HG03520 (cell line): ENCODE results near the gene SELENOP.
"Not testable (repeated sequence)": the region's sequence is repeated elsewhere in the genome, so short reads cannot be mapped to it uniquely, and the experiment has no call there.

ENCODE experiments used
- ATAC-seq: cut with Tn5 transposase; IDR thresholded peaks from one replicate; pipeline ENCODE4 v1.9.1; 2021; ENCODE audit warnings: mild to moderate bottlenecking, moderate library complexity; ENCODE audit not compliant: unreplicated experiment

The SELENOP gene

DNA sequence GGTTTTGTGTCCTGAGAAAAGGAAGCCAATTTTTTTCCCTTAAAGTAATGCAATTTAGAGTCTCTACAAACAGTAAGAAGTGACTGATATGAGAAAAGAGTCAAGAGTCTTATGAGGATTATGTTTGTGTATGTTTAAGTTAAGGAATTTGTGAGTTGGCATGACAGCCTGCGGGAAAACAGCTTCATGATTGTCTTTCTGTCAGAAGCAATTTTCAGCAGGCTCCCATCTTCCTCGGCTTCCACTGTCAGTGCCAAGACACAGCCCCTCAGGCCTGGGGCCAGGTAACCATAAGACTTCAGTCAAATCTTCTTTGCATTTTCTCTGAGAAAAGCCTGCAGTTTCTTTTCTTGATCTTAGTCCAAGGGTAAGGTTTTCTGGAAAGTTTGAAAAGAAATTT is 17.0 kb upstream of the SELENOP start:
- ATAC-seq: no peak

DNA sequence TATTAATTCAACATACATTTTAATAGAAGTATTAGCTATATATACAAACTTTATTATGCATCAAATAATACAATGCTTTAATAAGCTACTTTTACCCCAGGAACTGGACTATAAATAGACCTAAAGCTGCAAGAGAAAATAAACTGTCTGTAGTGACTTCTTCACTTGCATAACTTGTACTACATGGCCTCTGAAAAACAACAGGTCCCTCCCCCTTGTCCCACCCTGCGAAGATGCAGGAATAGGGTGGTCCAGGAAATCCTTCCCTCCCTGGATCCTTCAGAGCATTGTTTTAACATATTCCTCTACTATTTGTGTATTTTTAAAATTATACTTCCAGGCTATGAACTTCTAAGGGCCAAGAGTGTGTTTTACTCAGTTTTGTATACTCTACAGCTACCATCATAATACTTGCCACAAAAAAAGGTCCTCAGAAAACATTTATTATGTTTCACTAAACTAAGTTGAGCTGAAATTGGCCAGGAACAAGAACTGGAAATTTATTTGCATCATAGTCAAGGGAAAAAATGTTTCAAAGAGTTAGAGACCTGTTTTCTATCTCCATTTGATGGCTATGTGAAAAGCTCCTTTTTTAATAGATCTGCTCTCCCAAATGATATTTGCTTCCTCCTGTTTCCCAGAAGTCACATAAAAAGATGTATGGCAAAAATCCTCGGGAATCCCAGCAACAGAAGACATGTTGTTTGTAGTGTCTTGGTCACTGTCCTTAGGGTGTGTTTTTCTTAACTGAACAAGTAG is 15.2 kb upstream of the SELENOP start:
- ATAC-seq: no peak

DNA sequence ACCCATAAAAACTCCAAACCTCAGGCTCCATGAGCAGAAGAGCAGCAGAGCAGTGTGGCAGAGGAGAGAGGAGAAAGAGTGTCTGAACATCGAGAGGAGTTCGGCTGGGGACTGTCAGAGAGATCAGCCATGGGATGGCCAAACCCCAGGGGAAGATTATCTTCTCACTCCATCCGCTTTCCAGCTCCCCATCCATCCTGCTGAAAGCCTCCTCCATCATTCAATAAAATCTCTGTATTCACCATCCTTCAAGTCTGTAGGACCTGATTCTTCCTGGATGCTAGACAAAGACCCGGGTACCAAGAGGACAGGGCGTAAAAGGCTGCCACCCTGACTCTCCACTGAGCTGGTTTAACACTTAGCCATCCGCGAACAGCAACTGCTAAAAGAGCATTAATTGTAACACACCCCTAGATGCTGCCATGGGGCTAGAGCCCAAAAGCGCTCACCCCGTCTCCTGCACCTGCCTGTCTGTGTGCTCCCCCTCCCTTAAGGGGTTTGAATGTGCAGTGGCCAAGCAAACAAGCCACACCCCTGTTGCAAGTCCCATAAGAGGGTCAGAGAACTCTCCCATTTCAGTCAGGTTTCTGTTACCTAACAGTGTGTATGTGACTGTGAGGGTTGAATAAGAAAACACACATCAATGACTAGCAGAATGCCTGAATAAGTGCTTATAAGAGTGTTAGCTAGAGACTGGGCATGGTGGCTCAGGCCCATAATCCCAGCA is 13.9 kb upstream of the SELENOP start:
- ATAC-seq: no peak

DNA sequence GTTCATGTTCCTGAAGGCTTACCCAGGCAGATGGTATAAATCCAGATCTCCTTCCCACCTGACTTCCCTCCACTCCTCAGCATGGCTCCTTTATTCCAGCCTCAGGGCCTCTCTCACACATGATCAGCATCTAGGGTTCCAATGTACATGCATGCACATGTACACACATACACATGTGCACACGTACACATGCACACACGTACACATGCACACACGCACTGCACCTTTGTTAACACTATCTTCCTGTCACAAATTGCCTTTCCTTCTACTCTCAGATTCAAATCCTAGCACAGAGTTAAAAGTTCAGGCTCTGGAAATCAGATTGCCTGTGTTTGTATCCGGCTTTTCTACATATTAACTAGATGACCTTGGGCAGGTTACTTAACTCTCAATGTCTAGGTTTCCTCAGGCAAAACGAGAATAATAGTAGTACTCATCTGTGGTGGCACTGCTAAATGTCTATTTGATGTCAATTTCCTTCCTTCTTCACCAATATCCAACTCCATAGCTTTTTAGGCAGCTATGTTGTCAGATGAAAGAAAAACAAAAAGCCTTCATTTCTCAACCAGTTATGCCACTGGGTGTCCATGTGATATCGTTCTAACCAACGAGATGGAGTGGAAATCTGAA is 12.8 kb upstream of the SELENOP start:
- ATAC-seq: no peak

DNA sequence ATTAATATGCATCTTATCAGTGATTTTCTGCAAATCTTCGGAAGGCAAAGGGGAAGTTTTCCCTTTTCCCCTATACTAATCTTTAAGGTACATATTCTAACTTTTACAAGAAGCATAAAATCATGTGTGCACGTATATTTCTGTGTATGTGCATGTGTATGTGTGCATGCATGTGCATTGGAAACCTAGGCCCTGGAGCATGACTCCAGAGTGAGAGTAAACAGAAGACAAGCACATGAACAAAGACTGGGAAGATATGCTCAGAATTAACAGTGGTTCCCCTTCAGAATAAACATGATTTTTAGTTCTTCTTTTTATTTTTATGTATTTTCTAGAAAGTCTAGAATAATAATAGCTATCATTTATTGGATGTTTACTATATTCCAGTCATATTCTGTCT is 10.9 kb upstream of the SELENOP start:
- no peak for ATAC-seq

DNA sequence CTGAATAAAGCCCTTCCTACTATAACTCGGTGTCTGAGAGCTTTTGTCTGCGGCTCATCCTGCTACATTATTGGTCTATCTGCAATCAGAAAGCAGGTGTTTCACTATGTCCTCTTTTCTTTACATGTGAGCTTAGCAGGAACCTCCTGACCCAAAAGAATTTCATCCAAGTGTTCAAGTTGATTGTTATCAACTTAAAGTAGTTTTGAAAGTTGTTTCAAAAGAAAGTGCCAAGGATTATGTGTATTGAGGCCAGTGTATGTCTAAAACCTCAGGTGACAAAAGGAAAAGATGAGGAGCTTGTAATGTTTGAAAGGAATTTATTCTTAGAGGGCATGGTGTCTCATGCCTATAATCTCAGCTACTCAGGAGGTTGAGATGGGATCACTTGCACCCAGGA is 8.1 kb upstream of the SELENOP start:
- ATAC-seq: no peak

DNA sequence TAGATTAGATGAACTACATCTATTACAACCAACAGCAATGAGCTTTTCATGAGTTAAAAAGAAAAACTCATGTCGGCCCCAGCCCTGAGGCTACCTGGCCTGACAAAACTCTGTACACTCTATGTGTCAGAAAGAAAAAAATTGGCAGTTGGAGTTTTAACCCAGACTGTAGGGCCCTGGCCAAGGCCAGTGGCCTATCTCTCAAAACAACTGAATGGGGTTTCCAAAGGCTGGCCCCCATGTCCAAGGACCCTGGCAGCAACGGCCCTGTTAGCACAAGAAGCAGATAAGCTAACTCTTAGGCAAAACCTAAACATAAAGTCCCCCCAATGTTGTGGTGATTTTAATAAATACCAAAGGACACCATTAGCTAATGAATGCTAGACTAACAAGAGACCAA is 4.9 kb upstream of the SELENOP start:
- ATAC-seq: not testable (repeated sequence)

DNA sequence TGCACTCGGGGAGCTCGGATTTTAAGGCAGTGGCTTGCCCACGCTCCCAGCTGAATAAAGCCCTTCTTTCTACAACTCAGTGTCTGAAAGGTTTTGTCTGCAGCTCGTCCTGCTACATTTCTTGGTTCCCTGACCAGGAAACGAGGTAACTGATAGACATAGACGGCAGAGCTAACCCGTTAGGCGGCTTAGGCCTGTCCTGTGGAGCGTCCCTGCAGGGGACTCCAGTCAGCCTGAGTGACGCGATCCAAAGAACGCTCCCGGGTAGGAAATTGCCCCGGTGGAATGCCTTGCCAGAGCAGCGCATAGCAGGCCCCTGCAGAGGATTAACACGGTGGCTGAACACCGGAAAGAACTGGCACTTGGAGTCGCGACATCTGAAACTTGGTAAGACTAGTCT is 1.8 kb upstream of the SELENOP start:
- ATAC-seq: no peak

DNA sequence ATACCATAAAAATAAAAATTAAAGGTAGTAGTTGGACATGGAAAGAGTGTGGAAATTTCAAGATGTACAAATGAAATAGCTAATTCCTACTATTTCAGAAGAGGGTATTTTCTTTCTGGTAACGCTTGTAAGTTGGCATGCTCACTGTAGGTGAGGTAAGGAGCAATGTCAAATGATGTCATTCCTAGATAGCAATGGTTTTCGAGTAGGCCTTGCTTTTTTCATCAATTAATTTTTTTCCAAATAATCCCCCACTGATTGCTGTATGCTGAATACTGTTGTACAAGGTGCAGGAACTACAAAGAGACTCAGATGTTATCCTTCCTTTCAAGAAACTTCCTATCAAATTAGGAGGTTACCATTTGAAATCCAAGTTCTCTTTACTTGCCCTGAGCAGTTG is 928 bp upstream of the SELENOP start:
- no peak for ATAC-seq

DNA sequence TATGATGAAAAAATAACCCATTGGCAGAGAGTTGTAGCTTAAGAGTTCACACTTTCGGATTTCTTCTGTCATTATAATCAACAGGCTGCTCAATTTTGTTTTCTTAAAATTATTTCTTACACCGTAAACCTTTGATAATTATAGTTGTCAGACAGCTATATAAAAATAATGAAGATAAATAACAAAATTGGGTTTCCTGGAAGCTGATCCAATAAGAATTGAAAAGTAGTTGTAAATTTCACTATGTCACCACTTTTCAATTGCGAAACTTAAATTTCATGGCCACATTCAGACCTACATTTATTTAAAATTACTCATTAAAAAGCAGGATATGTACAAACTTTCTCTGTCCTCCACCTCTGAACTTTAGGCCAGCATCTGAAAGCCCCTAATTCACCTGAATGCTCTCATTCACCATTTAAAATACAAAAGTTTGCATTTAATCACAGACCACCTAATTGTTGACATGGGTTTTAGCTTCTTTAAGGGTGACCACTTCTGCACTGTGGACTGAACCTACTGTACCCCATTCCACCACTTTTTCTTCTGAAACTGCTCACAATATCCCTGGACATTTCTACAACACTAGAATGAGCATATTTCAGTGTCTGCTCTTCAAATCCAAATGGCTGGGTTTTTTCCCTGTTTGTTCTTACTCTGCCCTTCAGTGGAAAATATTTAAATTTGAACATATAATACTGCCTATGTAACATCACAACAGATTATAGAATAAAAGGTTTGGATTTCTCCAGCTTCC is 680 bp downstream of the SELENOP start:
- no peak for ATAC-seq

DNA sequence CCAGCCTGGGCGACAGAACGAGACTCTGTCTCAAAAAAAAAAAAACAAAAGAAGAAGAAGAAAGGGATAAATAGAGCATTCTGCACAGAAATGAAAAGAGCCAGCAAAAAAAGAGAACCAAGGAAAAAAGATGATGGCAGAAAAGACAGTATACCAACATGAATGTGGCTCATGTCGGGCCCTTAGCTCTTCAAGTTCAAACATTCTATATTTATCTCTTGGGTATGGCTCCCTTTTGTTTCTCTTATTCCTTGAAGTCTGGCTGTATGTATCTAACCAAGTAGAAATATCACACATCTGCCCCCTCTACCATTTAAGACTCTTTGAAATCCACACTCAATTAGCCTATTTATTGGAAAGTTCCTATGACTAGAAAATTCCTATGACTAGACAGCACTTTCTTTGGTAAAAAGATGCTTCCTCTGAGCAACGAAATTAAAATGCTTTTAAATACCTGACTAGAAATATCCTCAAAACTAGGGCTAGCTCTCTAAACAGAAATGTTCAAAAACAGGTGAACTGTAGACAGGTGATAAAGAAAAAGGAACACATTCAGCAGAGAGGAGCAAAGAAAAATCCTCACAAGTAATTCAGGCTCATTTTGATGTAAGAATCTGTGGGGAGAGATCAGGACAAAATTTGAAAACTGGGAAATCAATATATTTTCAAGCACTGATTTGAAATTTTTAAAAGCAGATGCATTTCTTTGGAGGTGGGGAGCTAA is 2.6 kb downstream of the SELENOP start:
- no peak for ATAC-seq

DNA sequence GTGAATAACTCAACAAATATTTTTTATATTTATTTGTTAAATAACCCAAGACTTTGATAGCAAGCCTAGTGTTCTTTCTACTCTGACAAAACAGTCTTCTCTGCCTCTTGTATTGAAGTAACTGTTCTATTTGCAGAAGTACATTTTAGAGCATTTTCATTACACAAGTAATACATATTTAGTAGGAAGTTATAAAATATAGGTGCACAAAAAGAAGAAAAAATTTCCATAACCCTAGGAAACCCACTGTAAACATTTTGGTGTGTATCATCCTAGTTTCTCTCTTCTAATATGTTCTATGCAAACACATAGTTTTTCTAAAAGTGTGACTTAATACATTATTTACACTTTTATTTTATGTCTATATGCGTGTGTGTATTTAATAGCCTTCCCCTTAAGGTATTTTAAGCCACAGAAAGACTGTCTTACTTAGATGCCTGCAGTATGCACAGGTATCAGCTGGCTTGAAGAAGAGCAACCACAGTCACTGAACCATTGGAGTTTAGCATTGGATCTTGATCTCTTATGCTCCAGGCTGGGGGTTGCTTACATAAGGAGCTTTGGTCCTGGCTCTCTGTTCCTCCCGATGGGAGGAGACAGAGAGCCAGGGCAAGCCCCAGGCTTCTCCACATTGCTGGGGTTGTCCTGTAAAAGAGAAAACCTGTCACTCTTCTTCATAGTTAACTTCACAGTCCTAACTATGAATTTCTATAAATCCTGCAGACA is 3.8 kb downstream of the SELENOP start:
- ATAC-seq: no peak

DNA sequence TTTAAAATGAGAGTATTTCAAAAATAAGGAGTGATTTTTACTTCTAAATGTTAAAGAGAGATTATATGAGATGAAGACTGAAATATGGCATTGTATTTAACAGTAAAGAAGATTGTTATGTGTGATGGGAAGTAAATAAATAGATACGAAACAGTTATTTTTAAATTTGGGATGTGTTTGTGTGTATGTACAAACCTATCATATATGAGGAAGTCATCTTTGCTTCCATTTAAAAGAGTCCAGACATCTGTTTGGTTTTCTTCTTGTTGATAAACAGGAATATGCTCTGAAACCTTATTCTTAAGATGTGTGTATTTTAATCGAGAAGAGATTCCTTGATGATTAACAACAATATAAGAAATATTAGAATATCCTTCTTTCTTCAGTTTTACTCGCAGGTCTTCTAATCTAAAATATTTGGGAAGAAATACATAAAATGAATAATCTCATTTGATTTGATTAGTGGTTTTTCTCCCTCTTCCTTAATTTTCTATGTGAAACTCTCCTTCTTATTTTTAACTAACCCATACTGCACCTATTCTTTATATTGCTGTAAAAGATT is 4.9 kb downstream of the SELENOP start:
- no peak for ATAC-seq

DNA sequence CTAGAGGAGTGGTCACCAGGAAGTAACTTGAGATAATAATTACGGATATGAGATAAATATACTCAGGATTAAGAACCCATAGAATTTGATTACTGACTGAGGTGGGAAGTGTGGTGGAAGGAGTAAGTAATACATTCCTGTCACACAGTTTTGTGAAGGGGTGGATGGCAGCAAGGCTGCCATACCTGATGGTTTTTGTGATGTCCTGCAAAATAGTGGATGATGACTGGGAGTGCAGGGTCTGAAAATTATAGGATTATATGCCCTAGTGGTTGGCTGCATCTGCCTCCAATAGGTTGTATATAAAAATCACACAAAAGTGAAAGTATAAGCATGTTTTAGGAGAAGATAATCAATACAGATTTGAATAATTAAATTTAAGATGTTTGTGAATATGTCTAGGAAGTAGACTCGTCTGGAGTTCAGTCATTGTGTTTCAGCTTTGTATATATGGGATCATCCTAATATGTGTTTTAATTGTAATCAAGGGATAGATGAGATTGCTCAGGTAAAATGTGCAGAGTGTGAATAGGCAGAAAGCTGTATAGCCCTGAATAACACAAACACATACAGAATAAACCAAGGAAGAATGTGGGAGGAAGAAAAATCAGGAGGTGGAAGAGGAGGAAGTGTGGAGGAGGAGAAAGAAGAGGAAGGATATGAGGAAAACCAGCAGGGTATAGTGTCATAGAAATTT is 5.5 kb downstream of the SELENOP start:
- no peak for ATAC-seq

DNA sequence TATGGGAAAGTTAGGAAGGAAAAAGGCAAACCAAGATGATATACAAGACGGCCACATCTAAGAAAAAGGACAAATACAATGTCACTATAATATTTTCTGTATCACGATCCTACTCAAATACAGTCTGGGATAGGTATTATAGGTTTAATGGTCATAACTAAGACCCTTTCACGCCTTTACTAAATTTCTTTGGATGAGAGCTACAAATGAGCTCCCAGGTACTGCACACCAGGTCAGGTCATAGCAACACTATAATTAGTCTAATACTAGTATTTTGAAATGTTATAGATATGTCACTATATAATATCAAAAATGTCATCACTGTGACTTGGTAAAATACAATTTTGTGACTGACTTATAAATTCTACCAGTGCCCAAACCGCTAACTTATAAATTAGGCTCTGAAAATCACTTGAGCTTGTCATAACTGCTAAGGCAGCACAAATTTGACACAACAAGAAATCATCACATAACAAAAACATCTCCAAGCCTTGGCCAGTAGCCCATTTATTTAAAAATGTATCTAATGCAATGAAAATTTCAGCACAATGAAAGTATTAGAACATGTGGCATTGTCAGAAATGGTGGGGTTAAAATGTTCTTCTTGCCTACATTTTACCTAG is 6.9 kb downstream of the SELENOP start:
- no peak for ATAC-seq

DNA sequence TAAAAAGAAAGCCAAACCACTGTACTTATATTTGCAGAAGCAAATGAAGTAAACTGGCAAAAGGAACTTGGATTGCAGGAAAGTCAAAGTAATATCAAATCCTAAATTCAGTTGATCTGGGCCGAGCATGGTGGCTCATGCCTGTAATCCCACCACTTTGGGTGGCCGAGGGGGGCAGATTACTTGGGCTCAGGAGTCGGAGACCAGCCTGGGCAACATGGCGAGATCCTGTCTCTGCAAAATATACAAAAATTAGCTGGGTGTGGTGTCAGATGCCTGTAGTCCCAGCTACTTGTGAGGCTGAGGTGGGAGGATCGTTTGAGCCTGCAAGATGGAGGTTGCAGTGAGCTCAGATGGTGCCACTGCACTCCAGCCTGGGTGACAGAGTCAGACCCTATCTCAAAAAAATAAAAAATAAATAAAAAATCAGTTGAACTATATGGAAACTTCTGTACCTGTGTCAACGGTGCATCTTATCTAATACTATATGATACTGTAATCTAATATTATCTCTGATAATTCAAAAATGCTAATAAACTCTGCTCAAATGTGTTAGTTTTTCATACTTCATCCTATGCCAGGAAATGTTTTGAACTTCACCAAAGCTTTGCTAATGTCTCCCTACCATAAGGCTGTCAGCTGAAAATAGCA is 10.1 kb downstream of the SELENOP start:
- no peak for ATAC-seq

DNA sequence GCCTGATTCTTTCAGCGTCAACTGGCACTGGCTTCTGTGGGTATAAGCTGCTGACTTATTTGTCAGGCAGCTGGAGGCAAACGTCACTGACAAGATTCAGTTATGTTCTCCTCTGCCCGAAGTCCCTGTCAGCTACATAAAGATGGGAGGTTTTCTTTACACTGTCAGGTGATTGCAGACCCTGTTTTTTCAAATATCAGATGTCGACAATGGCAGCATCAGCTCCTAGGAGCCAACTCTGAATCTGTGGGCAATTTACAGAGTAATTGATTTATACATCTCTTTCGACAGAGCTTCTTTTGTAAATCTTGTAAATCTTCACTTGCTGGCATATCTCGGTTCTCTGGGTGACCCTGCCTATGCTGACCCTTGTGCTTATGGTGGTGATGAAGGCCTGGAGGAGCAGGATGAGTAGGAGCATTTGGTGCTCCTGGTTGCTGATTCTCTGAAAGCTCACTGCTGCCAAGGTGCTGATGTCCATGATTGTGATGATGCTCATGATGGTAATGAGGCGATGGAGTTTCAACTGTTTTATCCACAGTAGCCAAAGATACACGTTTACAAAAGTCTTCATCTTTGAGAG is 10.9 kb downstream of the SELENOP start:
- ATAC-seq: no peak

DNA sequence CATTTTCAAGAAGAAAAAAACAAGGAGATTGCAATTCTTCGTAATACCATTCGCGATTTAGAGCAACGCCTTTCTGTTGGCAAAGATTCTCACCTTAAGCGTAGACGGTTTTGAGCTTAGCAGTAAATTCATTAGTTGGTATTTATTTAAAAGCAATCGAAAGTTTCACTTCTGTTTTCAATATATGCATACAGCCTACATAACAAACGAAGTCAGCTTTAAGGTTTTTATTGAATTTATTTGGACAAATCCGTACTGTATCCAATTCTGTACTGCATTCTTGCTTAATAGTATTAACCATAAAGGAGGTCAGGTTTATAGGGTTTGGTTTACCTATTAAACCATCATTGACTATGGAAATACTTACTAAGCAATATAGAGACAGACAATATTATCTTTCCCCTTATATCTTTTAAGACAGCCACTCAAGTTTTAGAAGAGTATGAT is 12.0 kb downstream of the SELENOP start:
- ATAC-seq: no peak
